Tibial nerve (tissue), 4 donors: Measurements from ENCODE around the gene TCF7. TPM values are rescaled to one million over a fixed set of nuclear protein-coding genes. Genes with fewer than 3 reads are reported as not detected.

Experiments used
- DNase-seq, 2 donors: peaks; one replicate each; pipeline ENCODE4 v3.0.0-alpha.2; 2019; ENCODE audit warnings: low spot score in 2 of 2
- H3K27ac ChIP-seq, 4 donors: fragments of 200-600 bp; sonication (generic) in 3 of 4; one replicate each; pipeline ENCODE4 v1.5.1; 2017 to 2019; ENCODE audit warnings: mild to moderate bottlenecking in 1 of 4
- H3K27me3 ChIP-seq, 2 donors: fragments of 200-600 bp; sonication (generic) in 1 of 2; one replicate each; pipeline versions ENCODE4 v1.5.1 to v1.6.0; 2017 to 2019
- H3K36me3 ChIP-seq, 3 donors: fragments of 200-600 bp; sonication (generic); one replicate each; pipeline ENCODE4 v1.5.1; 2018 to 2019
- H3K4me1 ChIP-seq, 4 donors: fragments of 200-600 bp; sonication (generic) in 3 of 4; one replicate each; pipeline ENCODE4 v1.5.1; 2017 to 2019
- H3K4me3 ChIP-seq, 4 donors: fragments of 200-600 bp; sonication (generic) in 3 of 4; one replicate each; pipeline ENCODE4 v1.5.1; 2017 to 2019; ENCODE audit warnings: mild to moderate bottlenecking in 1 of 4, moderate library complexity in 1 of 4
- H3K9me3 ChIP-seq, 4 donors: fragments of 200-600 bp; sonication (generic) in 3 of 4; one replicate each; pipeline ENCODE4 v1.5.1; 2017 to 2019
- CTCF ChIP-seq, 5 experiments: fragments of 200-600 bp in 3 of 5; fragments of 450-650 bp in 2 of 5; sonication (generic) in 3 of 5; IDR thresholded peaks; one replicate each; pipeline ENCODE4 v1.5.1; 2016 to 2019; ENCODE audit warnings: antibody characterized with exemption in 5 of 5, mild to moderate bottlenecking in 3 of 5, moderate library complexity in 2 of 5
- EP300 ChIP-seq, 2 donors: sonication (generic); formaldehyde crosslinking; IDR thresholded peaks; one replicate each; pipeline ENCODE4 v1.6.1; 2017; ENCODE audit warnings: antibody characterized with exemption in 2 of 2, mild to moderate bottlenecking in 1 of 2
- POLR2A ChIP-seq, 2 donors: fragments of 450-650 bp; IDR thresholded peaks; one replicate each; pipeline ENCODE4 v1.6.1; 2017; ENCODE audit warnings: antibody characterized with exemption in 2 of 2, mild to moderate bottlenecking in 2 of 2, moderate library complexity in 2 of 2
- WGBS, 2 donors: methylation state at CpG; one replicate each; pipeline ENCODE4 v1.1.5; 2018; 5-methylcytosine and 5-hydroxymethylcytosine counted together
- small RNA-seq: library from RNA; depleted of rRNA; stranded (forward); fragments of <200 nt; gene quantifications from one replicate; pipeline ENCODE3, GENCODE V24; 2016
- total RNA-seq, 4 donors: library from RNA; depleted of rRNA; stranded (reverse); fragments of >200 nt; gene quantifications; one replicate each; pipeline ENCODE4 v1.1.0, GENCODE V29; 2016

TCF7 gene
- total RNA-seq, 4 donors from 2014 or later = 2.5 to 13.2 (median 6.6) TPM

GRCh38 chr5:134188092-134188491 lies 73.6 kb downstream of the TCF7 start:
- 74 to 75% methylated on average over 1 of the region's 1 CpG for WGBS, 2 donors
- H3K27me3 ChIP-seq = no peaks in the 10 kb centered on the region
- no peak for DNase-seq
- H3K4me1 ChIP-seq = peaks cover 0 to 6% (median 0%) of the 10 kb centered on the region in 4 donors
- no peak overlapping the region for H3K27ac ChIP-seq
- H3K9me3 ChIP-seq = no peaks in the 10 kb centered on the region
- no peaks in the 10 kb centered on the region for H3K36me3 ChIP-seq
- H3K4me3 ChIP-seq = no peak overlapping the region
- no peak for TF ChIP-seq EP300 (IDR thresholded peaks at IDR 0.05)
- TF ChIP-seq CTCF (IDR thresholded peaks at IDR 0.05) = no peak
- TF ChIP-seq POLR2A (IDR thresholded peaks at IDR 0.05) = no peak

- TF ChIP-seq POLR2A (IDR thresholded peaks at IDR 0.05) (no peak), EP300 (IDR thresholded peaks at IDR 0.05) (no peak), CTCF (IDR thresholded peaks at IDR 0.05) (no peak)
- Histone ChIP-seq H3K36me3 (no peaks in the 10 kb centered on the region), H3K9me3 (no peaks in the 10 kb centered on the region), H3K27me3 (no peaks in the 10 kb centered on the region), H3K27ac (no peak overlapping the region), H3K4me3 (no peak overlapping the region), H3K4me1 (peaks cover 0 to 4% (median 0%) of the 10 kb centered on the region in 4 donors)
- 69 to 72% methylated on average over 3 of the region's 3 CpGs for WGBS, 2 donors
- DNase-seq = no peak
These were observed 74.5 kb downstream of the TCF7 start for GRCh38 chr5:134189031-134189430.

- Histone ChIP-seq H3K4me1 (peaks cover 0 to 4% (median 0%) of the 10 kb centered on the region in 4 donors), H3K4me3 (no peak overlapping the region), H3K27me3 (no peaks in the 10 kb centered on the region), H3K36me3 (peaks cover 0 to 60% (median 8%) of the 10 kb centered on the region in 3 donors), H3K27ac (no peak overlapping the region), H3K9me3 (no peaks in the 10 kb centered on the region)
- no peak for DNase-seq
- no peak for TF ChIP-seq POLR2A (IDR thresholded peaks at IDR 0.05)
- no peak for TF ChIP-seq CTCF (IDR thresholded peaks at IDR 0.05)
- TF ChIP-seq EP300 (IDR thresholded peaks at IDR 0.05) = no peak
- 53 to 59% methylated on average over 5 of the region's 5 CpGs for WGBS, 2 donors
These were observed 81.2 kb downstream of the TCF7 start for GRCh38 chr5:134195666-134196065.

Small RNAs within 50 kb of the gene (small RNA-seq; reads per million reads assigned to genes)
- not detected for gene AC008608.1

Other genes with a start within 250 kb of the TCF7 start
- gene C5orf15, start 146.1 kb upstream of the TCF7 start, total RNA-seq = 10 to 100 TPM; 27.6 to 34.3 (median 32.9) TPM
- gene VDAC1, start 109.7 kb upstream of the TCF7 start, total RNA-seq = 100 to 1,000 TPM in 1 of 4 donors, 10 to 100 TPM in 3; 64.7 to 103 (median 71.9) TPM
- gene SKP1, start 62.3 kb downstream of the TCF7 start, total RNA-seq = 100 to 1,000 TPM; 173 to 311 (median 209) TPM
- 100 to 1,000 TPM in 3 of 4 donors, 10 to 100 TPM in 1; 42.8 to 227 (median 149) TPM for gene PPP2CA, start 111.4 kb downstream of the TCF7 start, total RNA-seq